Measurements from ENCODE around the gene ARL14.

GRCh38 chr3:160707187-160707794 is 30.3 kb downstream of the ARL14 start:
- TF ChIP-seq POLR2A (IDR thresholded peaks at IDR 0.05; ENCODE audit: low read length) (no peak), GATA1 (IDR thresholded peaks at IDR 0.05; ENCODE audit: low read depth, low read length) (no peak)

All from erythroblast (primary cell).